GM12878 (cell line): ENCODE results near the gene KLHDC9. TPM values are rescaled to one million over a fixed set of nuclear protein-coding genes. Genes with fewer than 3 reads are reported as not detected.
A peak's percentile ranks its signal among the peaks of the same experiment; 100 is the strongest.

Experiments used
- ASH2L ChIP-seq: fragments of 300-600, 200-600 bp; sonication (generic); IDR thresholded peaks from 2 replicates; pipeline ENCODE4 v1.6.1; 2017; ENCODE audit warnings: low read depth, mild to moderate bottlenecking, borderline replicate concordance
- BCL11A ChIP-seq: IDR thresholded peaks from 2 replicates; pipeline ENCODE4 v1.6.1; 2011; ENCODE audit warnings: low read depth, low read length
- BHLHE40 ChIP-seq, 2 experiments: fragments of 450-650 bp in 1 of 2; IDR thresholded peaks; 2 replicates each; pipeline ENCODE4 v1.6.1; 2011 to 2017; ENCODE audit warnings: low read depth in 2 of 2, borderline replicate concordance in 1 of 2, improper control_type of control experiment in 1 of 2, low read length in 1 of 2, mild to moderate bottlenecking in 1 of 2
- CBX3 ChIP-seq: fragments of 200-600 bp; sonication (generic); IDR thresholded peaks from 2 replicates; pipeline ENCODE4 v1.6.1; 2016; ENCODE audit warnings: low read depth, borderline replicate concordance
- EGR1 ChIP-seq, 2 experiments: IDR thresholded peaks; 1 replicate in 1 of 2; 2 replicates in 1 of 2; pipeline ENCODE4 v1.6.1; 2011 to 2012; ENCODE audit warnings: low read depth in 2 of 2, low read length in 2 of 2, borderline replicate concordance in 1 of 2, mild to moderate bottlenecking in 1 of 2, moderate library complexity in 1 of 2
- FOXM1 ChIP-seq: IDR thresholded peaks from 2 replicates; pipeline ENCODE4 v1.6.1; 2012; ENCODE audit warnings: low read depth, mild to moderate bottlenecking, inconsistent platforms, low read length, moderate library complexity
- IRF4 ChIP-seq: IDR thresholded peaks from 2 replicates; pipeline ENCODE4 v1.6.1; 2011; ENCODE audit warnings: low read depth, low read length
- JUNB ChIP-seq: IDR thresholded peaks from 2 replicates; pipeline ENCODE4 v1.6.1; 2016; ENCODE audit warnings: antibody characterized with exemption, mild to moderate bottlenecking
- KDM1A ChIP-seq: fragments of 200-600 bp; sonication (generic); IDR thresholded peaks from 2 replicates; pipeline ENCODE4 v1.6.1; 2016; ENCODE audit warnings: borderline replicate concordance
- KLF5 ChIP-seq: fragments of 450-650 bp; IDR thresholded peaks from 2 replicates; pipeline ENCODE4 v1.6.1; 2014; ENCODE audit warnings: mild to moderate bottlenecking; ENCODE audit not compliant: partially characterized antibody
- LARP7 ChIP-seq: fragments of 450-650 bp; IDR thresholded peaks from 2 replicates; pipeline ENCODE4 v1.6.1; 2017; ENCODE audit warnings: mild to moderate bottlenecking
- MTA3 ChIP-seq: IDR thresholded peaks from 2 replicates; pipeline ENCODE4 v1.6.1; 2012; ENCODE audit warnings: low read length, inconsistent platforms, borderline replicate concordance
- MYB ChIP-seq: fragments of 150-350 bp; IDR thresholded peaks from 2 replicates; pipeline ENCODE4 v1.6.1; 2014; ENCODE audit warnings: mild to moderate bottlenecking, low read depth, low read length, borderline replicate concordance
- NFIC ChIP-seq: IDR thresholded peaks from 2 replicates; pipeline ENCODE4 v1.6.1; 2012; ENCODE audit warnings: low read depth, mild to moderate bottlenecking, inconsistent platforms, low read length, moderate library complexity
- NFYB ChIP-seq: IDR thresholded peaks from 2 replicates; pipeline ENCODE4 v1.6.1; 2011; ENCODE audit warnings: low read depth, mild to moderate bottlenecking, low read length, improper control_type of control experiment, moderate library complexity; ENCODE audit not compliant: insufficient read depth
- PAX8 ChIP-seq: fragments of 450-650 bp; IDR thresholded peaks from 2 replicates; pipeline ENCODE4 v1.6.1; 2017; ENCODE audit warnings: mild to moderate bottlenecking, moderate library complexity
- PML ChIP-seq: IDR thresholded peaks from 2 replicates; pipeline ENCODE4 v1.6.1; 2012; ENCODE audit warnings: low read length, inconsistent platforms
- SIX5 ChIP-seq: IDR thresholded peaks from 2 replicates; pipeline ENCODE4 v1.6.1; 2011; ENCODE audit warnings: mild to moderate bottlenecking, low read depth, low read length, moderate library complexity; ENCODE audit not compliant: severe bottlenecking
- TBL1XR1 ChIP-seq: IDR thresholded peaks from 2 replicates; pipeline ENCODE4 v1.6.1; 2012; ENCODE audit warnings: low read depth, low read length, improper control_type of control experiment
- ZNF384 ChIP-seq: IDR thresholded peaks from 2 replicates; pipeline ENCODE4 v1.6.1; 2012; ENCODE audit warnings: low read depth, mild to moderate bottlenecking, low read length, improper control_type of control experiment, borderline replicate concordance
- polyA plus RNA-seq, 11 experiments: library from polyadenylated mRNA; depleted of rRNA in 4 of 11; unstranded in 6 of 11; stranded (reverse) in 5 of 11; fragments of >200 nt; fragmentation: Nextera tagmentation in 4 of 11; fragmentation: Illumina TruSeq in 1 of 11; extraction: Ambion mirVana in 4 of 11; extraction: Trizol in 1 of 11; gene quantifications; 1 replicate in 1 of 11; 2 replicates in 10 of 11; pipeline versions ENCODE4 v1.2.1 to v1.2.3, GENCODE V29; 2011 to 2016; ENCODE audit warnings: inconsistent platforms in 2 of 11, missing spikeins in 2 of 11, low read depth in 1 of 11
- total RNA-seq, 4 experiments: library from RNA; depleted of rRNA in 3 of 4; stranded (reverse); fragments of >200 nt in 3 of 4; fragmentation: Illumina TruSeq in 1 of 4; extraction: Trizol in 1 of 4; gene quantifications; 2 replicates each; pipeline versions ENCODE4 v1.2.1 to v1.2.3, GENCODE V29; 2013 to 2021
- TF ChIP-seq, protein P1 (sequence below): fragments of 450-650 bp; IDR thresholded peaks from 2 replicates; pipeline ENCODE4 v1.6.1; 2017; ENCODE audit warnings: mild to moderate bottlenecking, moderate library complexity
- TF ChIP-seq, protein P2 (sequence below): IDR thresholded peaks from 2 replicates; pipeline ENCODE4 v1.6.1; 2012; ENCODE audit warnings: improper control_type of control experiment, low read depth, low read length; ENCODE audit not compliant: insufficient replicate concordance

KLHDC9 gene
- total and polyA plus RNA-seq, 10 of the 15 experiments (the other 5 are each of a cell fraction or from before 2014, with no cell fraction given) = 0.66 to 4.9 (median 2.6) TPM

DNA sequence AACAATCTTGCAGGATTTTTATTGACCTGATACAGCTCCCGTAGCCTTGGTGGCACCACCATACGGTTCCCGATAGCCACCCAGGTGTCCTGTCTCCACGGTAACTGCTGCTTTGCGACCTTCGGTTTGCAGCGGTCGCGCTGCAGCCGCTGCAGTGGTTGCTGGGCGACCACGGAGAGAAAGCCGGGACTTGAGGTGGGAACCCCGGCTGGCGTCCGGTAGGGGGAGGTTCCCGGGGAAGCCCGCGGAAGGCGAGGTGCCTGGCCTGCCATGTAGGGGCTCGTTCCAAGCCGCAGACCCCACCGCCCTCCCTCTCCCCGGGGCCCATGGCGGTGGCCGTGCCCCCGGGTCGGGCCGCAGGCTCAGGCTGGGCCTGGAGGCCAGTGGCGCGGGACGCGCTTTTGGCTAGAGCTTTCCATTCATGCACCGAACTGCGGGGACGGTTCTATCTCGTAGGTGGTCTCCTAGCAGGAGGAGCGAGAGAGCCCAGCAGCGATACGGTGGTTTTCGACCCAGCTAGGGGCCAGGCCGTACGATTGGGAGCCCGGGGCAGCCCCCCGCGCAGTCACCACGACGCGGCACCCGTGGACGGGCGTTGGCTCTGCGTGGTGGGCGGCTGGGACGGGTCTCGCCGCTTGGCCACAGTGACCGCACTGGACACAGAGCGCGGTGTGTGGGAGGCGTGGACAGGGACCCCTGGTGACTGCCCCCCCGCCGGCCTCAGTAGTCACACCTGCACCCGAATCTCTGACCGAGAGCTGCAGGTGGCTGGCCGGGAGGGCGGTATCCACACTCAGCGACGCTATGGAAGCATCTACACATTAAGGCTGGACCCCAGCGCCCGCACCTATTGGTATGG lies at the start of gene KLHDC9 (continued):
- TF ChIP-seq BHLHE40 (IDR thresholded peaks at IDR 0.05; ENCODE audit: borderline replicate concordance in 1 of 2, low read depth in 2 of 2, low read length in 1 of 2) (peak; percentile 12 to 38; a peak in 2 of 4 replicates), JUNB (no peak), ASH2L (no peak), TBL1XR1 (no peak), PML (no peak), IRF4 (0 out of 2 replicates have a peak, but pooled peaks have one; percentile 2), EGR1 (IDR thresholded peaks at IDR 0.05; ENCODE audit: borderline replicate concordance in 1 of 2, low read depth in 2 of 2, low read length in 2 of 2) (no peak), SIX5 (no peak), KLF5 (peak; percentile 57), KDM1A (no peak), CBX3 (no peak), ZNF384 (no peak), NFIC (no peak), FOXM1 (no peak), LARP7 (no peak), MTA3 (no peak), PAX8 (no peak), NFYB (no peak), MYB (no peak), BCL11A (no peak)
- TF ChIP-seq, protein P1, sequence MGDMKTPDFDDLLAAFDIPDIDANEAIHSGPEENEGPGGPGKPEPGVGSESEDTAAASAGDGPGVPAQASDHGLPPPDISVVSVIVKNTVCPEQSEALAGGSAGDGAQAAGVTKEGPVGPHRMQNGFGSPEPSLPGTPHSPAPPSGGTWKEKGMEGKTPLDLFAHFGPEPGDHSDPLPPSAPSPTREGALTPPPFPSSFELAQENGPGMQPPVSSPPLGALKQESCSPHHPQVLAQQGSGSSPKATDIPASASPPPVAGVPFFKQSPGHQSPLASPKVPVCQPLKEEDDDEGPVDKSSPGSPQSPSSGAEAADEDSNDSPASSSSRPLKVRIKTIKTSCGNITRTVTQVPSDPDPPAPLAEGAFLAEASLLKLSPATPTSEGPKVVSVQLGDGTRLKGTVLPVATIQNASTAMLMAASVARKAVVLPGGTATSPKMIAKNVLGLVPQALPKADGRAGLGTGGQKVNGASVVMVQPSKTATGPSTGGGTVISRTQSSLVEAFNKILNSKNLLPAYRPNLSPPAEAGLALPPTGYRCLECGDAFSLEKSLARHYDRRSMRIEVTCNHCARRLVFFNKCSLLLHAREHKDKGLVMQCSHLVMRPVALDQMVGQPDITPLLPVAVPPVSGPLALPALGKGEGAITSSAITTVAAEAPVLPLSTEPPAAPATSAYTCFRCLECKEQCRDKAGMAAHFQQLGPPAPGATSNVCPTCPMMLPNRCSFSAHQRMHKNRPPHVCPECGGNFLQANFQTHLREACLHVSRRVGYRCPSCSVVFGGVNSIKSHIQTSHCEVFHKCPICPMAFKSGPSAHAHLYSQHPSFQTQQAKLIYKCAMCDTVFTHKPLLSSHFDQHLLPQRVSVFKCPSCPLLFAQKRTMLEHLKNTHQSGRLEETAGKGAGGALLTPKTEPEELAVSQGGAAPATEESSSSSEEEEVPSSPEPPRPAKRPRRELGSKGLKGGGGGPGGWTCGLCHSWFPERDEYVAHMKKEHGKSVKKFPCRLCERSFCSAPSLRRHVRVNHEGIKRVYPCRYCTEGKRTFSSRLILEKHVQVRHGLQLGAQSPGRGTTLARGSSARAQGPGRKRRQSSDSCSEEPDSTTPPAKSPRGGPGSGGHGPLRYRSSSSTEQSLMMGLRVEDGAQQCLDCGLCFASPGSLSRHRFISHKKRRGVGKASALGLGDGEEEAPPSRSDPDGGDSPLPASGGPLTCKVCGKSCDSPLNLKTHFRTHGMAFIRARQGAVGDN = no peak
- TF ChIP-seq, protein P2, sequence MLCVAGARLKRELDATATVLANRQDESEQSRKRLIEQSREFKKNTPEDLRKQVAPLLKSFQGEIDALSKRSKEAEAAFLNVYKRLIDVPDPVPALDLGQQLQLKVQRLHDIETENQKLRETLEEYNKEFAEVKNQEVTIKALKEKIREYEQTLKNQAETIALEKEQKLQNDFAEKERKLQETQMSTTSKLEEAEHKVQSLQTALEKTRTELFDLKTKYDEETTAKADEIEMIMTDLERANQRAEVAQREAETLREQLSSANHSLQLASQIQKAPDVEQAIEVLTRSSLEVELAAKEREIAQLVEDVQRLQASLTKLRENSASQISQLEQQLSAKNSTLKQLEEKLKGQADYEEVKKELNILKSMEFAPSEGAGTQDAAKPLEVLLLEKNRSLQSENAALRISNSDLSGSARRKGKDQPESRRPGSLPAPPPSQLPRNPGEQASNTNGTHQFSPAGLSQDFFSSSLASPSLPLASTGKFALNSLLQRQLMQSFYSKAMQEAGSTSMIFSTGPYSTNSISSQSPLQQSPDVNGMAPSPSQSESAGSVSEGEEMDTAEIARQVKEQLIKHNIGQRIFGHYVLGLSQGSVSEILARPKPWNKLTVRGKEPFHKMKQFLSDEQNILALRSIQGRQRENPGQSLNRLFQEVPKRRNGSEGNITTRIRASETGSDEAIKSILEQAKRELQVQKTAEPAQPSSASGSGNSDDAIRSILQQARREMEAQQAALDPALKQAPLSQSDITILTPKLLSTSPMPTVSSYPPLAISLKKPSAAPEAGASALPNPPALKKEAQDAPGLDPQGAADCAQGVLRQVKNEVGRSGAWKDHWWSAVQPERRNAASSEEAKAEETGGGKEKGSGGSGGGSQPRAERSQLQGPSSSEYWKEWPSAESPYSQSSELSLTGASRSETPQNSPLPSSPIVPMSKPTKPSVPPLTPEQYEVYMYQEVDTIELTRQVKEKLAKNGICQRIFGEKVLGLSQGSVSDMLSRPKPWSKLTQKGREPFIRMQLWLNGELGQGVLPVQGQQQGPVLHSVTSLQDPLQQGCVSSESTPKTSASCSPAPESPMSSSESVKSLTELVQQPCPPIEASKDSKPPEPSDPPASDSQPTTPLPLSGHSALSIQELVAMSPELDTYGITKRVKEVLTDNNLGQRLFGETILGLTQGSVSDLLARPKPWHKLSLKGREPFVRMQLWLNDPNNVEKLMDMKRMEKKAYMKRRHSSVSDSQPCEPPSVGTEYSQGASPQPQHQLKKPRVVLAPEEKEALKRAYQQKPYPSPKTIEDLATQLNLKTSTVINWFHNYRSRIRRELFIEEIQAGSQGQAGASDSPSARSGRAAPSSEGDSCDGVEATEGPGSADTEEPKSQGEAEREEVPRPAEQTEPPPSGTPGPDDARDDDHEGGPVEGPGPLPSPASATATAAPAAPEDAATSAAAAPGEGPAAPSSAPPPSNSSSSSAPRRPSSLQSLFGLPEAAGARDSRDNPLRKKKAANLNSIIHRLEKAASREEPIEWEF = peak; percentile 80
